NCI-H2171 treated with DMSO at 0.1 percent for 48 hours (cell line): Measurements from ENCODE around the gene PSEN2.

ENCODE experiments used
- DNase-seq: peaks from one replicate; lab custom pipeline; 2025; lab: John Stamatoyannopoulos, UW

PSEN2 gene

DNA sequence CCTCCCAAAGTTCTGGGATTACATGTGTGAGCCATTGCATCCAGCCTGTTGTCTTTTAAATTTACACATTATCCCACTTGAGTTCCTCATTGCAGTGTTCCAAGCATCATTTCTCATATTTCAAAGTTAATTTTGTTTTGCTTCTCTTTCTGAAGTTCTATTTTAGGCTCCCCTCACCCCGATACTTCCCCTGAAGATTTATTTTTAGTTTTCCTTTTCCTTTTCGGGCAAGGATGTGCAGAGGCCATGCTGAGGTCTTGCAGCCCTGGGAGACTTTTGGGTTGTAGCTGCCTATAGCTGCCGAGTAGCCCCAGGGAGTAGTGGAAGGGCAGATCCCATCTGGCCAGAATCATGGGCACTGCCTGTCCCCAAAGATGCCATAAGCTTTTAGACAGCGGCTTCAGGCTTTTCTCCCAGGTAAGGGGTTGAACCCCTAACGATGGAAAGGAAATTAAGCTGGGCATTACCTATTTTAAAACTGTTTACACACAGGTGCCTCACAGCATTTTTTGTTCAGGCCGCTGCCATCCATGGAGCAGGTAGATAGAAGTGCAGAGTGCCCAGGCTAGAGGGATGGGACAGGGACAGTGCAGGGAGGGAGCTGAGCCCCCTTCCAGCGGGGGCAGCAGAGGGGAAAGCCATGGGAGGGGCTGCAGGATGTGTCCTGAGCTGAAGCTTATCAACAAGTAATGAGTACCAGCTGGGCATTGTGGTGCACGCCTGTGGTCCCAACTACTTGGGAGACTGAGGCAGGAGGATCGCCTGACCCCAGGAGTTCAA lies 15.9 kb downstream of the PSEN2 start:
- DNase-seq = no peak

DNA sequence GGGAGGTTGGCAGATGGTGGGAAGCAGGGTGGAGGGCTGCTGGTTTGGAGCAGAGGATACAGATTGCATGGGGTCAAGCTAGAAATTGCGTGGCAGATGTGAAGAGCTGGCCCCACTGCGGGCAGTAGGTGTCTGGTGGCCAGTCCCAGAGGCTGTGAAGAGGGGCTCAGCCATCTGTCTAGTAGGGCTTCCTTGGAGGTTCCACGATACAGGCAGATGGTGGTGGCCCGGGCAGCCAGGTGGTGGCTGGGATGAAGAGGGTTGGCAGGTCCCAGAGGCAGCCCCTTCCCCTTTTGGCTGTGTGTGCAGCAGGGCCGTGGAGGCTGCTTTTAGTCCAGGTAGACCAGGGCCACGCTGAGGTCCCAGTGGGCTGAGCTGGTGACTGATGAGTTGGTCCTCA lies 16.6 kb downstream of the PSEN2 start:
- DNase-seq = peak; percentile 69

DNA sequence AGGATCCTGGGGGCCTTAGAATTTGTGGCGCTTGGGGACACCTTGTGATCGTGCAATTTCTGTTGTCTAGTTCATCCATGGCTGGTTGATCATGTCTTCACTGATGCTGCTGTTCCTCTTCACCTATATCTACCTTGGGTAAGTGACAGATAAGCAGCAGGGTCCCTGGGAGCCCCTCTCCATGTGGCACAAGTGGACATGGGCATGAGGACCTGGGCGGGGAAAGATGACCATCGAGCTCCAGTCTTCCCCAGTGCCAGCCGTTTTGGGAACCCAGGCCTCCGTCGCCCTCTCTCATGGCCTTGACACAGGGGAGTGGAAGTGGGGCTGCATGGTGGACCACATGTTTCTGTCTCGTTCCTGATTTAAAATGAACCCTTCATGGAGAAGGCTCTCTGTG lies 17.6 kb downstream of the PSEN2 start:
- DNase-seq = no peak

DNA sequence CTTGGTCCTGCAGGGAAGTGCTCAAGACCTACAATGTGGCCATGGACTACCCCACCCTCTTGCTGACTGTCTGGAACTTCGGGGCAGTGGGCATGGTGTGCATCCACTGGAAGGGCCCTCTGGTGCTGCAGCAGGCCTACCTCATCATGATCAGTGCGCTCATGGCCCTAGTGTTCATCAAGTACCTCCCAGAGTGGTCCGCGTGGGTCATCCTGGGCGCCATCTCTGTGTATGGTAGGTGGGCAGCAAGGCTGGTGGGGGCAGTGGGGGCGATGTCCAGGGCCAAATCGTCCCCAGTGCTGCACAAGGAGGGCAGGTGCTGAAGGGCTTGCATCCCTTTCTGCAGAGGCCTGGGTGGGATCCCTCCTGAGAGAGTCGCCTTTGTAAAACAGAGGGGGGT lies 18.4 kb downstream of the PSEN2 start:
- no peak for DNase-seq

DNA sequence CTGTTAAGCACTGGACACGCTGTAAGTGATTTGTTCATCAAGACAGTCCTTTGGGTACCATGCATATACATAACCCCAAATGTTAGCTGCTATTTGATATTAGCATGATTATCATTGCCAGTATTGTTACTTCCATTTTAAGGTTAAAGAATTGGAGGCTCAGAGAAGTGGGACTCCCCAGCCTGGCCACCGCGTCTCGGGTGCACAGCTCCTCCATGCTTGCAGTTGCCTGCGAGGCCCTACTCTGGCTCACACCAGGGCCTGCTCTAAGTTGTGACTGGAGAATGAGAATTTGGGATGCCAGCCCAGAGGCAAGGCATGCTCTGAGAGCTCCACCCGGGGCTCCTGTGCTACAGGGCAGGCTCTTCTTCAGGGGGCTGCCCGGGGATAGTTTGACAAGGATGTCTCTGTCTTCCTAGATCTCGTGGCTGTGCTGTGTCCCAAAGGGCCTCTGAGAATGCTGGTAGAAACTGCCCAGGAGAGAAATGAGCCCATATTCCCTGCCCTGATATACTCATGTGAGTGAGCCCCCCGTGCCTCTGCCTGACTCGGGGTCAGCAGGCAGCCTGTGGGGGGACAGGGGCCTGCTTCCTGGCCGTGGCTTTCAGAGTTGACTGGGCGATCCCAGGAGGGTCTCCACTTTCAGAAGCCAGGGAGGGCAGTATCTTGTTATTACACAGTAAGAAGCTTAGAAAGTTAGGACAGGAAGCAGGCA lies 19.4 kb downstream of the PSEN2 start:
- DNase-seq = no peak

DNA sequence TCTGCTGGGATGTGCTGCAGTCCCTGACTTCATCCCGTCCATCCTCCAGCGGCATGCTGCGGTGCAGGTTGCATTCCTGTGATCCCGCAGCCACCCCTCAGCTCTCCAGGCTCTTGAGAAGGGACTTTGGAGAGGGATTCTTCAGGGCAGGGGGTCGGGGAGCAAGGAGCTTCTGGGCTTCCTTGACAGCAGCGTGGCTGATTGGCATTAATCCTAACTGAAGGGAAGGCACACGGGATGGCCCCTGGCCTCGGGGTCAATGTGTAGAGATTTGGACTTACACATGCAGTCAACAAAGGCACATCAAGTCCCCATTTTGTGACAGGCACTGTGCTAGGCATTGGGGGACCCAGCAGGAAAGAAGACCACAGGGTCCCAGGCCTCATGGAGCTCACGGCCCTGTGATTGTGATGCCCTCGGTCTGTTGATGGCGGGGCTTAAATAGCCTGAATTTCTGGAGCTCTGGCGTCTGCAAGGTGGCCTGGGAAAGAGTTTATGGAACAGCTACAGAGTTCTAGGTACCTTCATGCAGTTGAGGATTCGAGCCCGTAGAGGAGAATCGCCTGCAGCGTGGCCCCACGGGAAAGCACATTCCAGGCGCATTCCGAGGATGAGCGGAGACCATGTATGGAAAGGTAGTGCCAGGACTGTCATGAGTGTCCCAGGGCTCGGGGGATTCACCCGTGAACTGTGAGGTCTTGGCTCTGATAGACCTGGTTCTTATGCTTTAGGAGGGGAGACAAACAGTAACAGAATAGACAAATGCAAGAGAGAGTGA lies 20.1 kb downstream of the PSEN2 start:
- DNase-seq = no peak

DNA sequence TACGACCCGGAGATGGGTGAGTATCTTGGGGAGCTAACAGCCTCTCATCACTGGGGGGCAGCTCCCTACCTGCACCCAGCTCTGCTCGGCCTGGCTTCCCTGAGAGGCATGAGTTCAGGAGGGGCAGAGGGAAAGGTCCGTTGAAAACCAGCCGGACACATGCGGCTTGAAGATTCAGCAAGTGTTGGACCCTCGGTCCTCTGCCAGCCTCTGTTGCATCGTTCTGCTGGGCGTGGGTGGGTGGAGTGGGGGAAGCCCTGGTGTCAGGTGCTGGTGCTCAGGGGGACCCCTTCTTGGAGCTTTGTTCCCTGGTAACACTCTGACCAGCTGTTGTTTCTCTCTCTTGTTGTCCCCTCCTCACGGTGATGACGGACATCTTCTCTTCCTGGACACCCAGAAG lies 20.9 kb downstream of the PSEN2 start:
- no peak for DNase-seq

DNA sequence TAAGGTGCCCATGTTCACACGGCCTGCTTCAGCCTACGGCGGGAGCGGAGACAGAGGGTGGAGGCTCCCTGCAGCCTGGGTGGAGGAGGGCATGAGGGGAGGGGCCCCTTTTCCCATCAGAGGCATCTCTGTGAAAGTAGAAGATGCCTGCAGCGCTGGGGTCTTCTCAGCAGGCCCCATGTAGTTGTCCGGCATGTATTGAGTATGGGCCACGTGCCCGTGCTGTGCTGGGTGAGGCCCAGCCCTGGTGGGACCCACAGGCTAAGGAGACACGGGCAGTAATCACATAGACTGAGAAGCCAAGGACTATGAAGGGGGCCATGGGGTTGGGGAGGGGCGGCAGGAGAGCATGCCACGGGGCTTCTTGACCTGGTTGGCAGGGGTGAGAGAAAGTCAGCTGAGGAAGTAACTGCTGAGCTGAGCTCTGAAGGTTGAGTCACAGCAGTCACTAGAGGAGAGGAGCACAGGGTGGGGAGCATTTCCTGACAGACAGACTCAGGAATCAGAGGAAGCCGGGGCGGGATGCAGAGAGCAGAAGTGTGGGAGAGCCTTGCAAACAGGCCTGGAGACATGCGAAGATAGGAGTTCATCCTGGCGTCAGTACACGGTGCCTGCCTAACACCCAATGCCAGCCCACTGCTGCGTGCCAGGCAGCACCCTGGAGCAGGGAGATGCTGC lies 21.6 kb downstream of the PSEN2 start:
- DNase-seq = no peak

DNA sequence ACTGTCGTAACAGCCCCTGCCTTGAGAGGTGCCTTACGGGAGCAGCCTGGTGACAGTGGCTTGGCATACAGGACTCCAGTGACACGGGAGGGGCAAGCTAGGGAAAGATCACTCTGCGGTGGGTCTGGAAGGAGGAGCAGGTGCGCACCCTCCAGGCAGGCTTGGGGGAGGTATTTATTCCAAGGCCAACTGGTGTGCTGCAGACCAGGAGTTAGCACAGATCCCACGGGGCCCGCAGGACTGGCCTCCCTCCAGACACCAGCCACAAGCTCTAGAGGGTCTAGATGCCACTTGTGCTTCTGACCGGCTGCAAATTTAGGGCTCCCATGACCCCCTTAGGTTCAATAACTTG lies 22.1 kb downstream of the PSEN2 start:
- no peak for DNase-seq

DNA sequence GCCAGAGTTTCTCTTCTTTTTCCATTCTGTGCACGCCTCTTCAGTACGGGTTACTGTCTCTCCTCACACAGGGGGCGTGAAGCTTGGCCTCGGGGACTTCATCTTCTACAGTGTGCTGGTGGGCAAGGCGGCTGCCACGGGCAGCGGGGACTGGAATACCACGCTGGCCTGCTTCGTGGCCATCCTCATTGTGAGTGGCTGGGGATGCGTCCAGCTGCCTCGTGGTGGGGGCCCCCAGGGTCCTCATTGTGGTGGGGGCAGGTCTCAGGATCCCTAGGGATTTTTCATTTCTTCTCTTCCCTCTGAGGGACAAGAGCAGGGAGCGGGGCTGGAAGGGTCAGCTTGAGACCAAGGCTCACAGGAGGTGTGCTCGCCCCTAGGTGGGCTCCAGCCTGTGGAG lies 23.5 kb downstream of the PSEN2 start:
- no peak for DNase-seq

DNA sequence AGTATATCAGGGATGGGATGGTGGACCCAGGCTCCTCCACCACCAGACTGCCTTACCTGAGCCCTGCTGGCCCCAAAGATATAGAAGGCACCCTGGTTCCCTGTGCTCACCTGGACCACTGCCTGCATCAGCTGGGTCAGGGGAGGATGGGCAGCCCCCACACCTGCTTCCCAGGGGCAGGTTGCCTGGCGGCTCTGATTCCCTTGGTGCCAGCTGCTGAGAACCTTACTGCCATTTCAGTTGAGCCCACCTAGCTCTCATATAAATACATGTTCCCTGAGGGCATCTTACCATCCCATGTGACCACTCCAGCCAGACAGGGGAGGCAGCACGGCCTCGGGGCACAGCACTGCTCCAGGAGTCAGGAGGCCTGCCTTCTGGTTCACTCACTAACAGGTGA lies 24.4 kb downstream of the PSEN2 start:
- no peak for DNase-seq

DNA sequence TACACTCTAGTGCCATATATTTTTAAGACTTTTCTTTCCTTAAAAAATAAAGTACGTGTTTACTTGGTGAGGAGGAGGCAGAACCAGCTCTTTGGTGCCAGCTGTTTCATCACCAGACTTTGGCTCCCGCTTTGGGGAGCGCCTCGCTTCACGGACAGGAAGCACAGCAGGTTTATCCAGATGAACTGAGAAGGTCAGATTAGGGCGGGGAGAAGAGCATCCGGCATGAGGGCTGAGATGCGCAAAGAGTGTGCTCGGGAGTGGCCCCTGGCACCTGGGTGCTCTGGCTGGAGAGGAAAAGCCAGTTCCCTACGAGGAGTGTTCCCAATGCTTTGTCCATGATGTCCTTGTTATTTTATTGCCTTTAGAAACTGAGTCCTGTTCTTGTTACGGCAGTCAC lies 25.2 kb downstream of the PSEN2 start:
- no peak for DNase-seq

DNA sequence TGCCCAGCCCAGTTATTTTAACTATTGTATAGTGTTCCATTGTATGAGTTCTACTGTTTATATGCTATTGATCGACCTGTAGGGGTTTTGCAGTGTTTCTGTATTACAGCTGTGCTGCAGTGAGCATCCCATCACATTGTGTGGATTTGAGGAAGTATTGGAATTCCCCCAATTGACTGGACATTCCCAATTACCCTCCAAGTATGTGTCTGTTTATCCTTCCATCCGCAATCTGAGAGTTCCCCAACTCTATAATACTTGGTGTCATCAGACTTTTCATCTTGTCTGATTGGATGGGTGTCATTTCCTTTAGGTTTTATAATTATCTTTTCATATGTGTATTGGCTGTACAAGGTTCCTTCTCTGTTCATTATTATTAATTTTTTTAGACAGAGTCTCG lies 27.8 kb downstream of the PSEN2 start:
- DNase-seq = no peak

DNA sequence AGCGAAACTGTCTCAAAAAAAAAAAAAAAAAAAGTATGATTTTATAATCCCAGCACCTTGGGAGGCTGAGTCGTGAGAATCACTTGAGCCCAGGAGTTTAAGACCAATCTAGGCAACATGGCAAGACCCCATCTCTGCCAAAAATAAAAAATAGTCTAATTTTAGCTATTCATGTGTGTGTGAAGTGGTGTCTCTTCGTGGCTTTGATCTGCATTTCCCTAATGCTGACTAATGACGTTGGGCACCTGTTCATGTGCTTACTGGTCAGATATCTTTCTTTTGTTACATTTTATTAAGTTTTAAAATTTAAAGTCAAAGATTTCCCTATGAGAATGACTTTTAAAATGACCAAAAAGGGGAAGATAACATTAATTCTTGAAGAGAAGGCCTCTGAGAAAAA lies 31.0 kb downstream of the PSEN2 start:
- DNase-seq = no peak

DNA sequence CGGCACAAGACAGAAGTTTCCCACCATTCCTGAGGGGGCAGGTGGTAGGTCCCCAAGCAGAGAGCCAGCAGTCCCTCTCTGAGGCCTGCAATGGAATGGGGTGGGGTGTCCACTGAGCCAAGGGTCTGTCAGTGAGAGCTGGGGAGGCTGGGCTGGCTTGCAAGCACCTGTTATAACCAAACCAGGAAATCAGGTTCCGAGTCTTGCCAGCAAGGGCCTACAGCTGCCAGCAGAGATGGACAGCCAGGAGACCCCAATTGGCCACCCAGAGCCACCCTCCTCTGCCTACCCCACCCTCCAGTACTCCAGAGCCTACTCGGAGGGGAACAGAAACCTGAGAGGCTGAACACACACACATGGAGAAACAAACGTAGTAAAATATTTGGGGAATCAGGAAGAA lies 32.2 kb downstream of the PSEN2 start:
- DNase-seq = no peak

DNA sequence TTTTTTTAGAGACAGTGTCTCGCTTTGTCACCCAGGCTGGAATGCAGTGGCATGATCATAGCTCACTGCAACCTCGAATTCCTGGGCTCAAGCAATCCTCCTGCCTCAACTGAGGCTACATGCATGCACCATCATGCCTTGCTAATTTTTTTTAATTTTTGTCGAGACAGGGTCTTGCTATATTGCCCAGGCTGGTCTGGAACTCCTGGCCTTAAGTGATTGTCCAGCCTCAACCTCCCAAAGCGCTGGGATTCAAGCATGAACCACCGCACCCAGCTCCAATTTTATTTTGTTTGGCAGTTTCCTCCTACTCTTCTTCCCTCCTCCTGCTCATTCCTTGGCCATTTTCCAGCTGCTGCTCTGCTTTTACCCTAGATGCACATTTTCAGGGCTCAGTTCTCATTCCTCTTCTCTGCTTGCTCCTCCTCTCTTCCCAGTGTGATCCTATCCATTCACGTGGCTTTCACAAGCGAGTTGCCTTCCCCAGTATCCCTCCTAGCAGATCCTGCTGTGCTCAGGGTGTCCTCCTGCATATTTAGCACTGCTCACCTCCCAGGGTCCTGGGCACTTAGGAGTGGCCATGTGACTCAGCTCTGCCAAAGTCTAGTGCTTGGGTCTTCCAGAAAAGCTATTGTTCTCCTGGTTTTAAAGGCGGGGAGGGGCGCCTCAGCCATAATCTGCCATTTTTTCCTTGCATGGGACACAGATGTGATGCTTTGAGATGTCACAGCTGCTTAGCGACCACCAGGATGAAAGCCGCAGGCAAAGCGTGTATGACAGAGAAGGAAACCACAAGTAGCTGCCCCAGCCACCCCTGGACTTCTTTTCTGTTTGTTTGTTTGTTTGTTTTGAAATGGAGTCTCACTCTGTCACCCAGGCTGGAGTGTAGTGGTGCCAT lies 33.7 kb downstream of the PSEN2 start:
- DNase-seq = no peak

DNA sequence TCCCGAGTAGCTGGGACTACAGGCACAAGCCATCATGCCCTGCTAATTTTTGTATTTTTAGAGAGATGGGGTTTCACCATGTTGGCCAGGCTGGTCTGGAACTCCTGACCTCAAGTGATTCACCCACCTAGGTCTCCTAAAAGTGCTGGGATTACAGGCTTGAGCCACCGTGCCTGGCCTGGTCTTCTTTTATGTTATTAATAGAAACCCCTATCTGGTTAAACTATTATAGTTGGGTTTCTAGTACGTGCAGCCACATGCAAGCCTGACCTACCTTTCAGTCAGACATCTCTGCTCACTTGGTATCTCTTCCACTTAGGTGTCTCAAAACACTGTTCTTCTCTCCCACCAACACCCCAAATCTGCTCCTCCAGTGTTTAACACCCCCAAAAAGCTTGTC lies 34.4 kb downstream of the PSEN2 start:
- no peak for DNase-seq

DNA sequence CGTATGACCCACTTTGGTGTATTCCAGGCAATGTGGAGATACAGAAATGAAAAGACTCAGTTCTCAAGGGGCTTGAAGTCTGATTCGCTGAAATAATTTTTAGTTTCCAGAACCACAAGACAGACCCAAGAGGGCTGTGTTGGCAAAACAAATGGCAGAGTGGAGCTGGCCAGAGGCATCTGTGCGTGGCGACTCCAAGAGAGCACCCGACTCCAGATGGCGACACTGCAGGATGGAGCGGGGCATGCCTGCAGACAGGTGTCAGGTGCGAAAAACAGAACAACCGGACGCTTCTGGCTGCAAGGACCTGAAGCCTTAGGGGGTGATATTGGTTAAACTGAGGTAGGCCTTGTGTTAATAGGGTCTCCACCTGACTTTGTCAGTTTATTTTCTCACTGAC lies 38.0 kb downstream of the PSEN2 start:
- DNase-seq = no peak

DNA sequence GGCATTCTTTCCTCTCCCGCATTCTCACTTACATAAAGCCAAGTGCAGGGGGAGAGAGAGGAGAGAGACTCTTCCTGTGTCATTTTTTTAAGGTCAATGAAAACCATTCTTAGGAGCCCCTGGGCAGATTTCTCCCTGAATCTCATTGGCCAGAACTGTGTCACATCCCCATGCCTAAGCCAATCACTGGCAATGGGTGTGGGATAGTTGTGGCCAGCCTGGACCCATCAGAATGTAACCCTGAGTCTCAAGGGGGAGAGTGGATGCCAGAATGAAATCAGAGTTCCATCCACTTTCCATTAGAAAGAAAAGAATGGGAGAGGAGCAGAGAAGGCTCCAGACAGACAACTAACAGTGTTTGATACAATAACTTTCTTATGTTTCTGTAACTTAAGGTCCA lies 38.5 kb downstream of the PSEN2 start:
- DNase-seq = no peak

DNA sequence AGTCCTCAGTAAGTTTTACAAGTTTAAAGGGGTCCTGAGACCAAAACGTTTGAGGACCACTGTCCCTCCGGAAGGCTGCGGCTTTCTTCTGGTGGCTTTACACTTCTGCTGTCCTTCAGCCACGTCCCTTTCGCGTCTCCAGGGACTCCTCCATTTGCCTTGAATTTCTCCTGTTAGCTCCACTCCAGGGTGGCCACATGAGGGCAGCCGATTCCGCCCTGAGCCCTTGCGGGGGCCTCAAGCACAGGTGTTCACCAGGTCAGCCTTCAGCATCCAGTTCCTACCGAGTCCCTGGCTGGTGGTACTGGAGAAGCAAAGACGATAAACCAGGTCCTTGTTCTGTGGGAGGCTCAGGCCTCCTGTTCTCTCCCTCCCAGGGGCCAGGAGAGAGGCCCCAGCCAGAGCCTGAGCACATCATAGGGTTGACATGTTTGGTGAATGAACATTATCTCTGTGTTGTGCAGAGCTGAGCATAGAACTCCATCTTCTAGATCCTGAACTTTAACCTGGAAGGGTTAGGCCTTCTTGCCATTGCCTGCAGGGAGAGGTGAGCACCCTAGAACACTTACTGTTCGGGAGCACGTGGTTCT lies 42.3 kb downstream of the PSEN2 start:
- peak; percentile 14 for DNase-seq

DNA sequence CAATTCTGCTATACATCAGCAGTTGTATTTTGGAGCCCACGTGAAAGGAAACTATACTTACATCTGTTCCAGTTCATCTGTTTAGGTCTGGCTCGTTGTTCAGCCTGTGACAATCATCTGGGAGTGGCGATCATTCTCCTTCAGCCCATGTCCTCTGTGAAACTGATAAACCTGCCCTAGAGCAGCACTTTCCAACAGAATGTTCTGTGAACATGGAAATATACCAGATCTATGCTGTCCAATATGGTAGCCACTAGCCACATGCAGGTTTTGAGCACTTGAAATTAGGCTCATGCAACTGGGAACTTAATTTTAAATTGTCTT lies 45.2 kb downstream of the PSEN2 start:
- DNase-seq = no peak
